Activated CD4-positive, alpha-beta memory T cell treated with anti-CD3 and anti-CD28 coated beads for 36 hours (primary cell): ENCODE results near the gene TMEM126B. TPM values are rescaled to one million over a fixed set of nuclear protein-coding genes. Genes with fewer than 3 reads are reported as not detected.
"Not testable (repeated sequence)": the region's sequence is repeated elsewhere in the genome, so short reads cannot be mapped to it uniquely, and the experiment has no call there.

Experiments used
- CTCF ChIA-PET: fragments of 350-600 bp; sonication (Branson Sonifier 250); formaldehyde crosslinking; loops from one replicate; lab custom pipeline; 2021; ENCODE audit warnings: antibody characterized with exemption, inconsistent platforms; lab: Charles Lee
- POLR2A ChIA-PET: fragments of 350-600 bp; sonication (Branson Sonifier 250); formaldehyde crosslinking; loops from one replicate; lab custom pipeline; 2021; ENCODE audit warnings: antibody characterized with exemption; lab: Charles Lee
- DNase-seq: peaks from one replicate; pipeline ENCODE4 v3.0.0-alpha.2; 2020
- H3K27ac Mint-ChIP-seq: one replicate; pipeline ENCODE4 v1.8.0; 2021; ENCODE audit warnings: mixed read lengths
- H3K27me3 Mint-ChIP-seq: one replicate; pipeline ENCODE4 v1.8.0; 2021; ENCODE audit warnings: mixed read lengths
- H3K36me3 Mint-ChIP-seq: one replicate; pipeline ENCODE4 v1.8.0; 2021; ENCODE audit warnings: mixed read lengths
- H3K4me1 Mint-ChIP-seq: one replicate; pipeline ENCODE4 v1.8.0; 2021; ENCODE audit warnings: low read depth, mixed read lengths
- H3K4me3 Mint-ChIP-seq: one replicate; pipeline ENCODE4 v1.8.0; 2021; ENCODE audit warnings: mild to moderate bottlenecking, mixed read lengths
- H3K9me3 Mint-ChIP-seq: one replicate; pipeline ENCODE4 v1.8.0; 2021; ENCODE audit warnings: mixed read lengths
- intact Hi-C: fragments of 100-400 bp; cut with micrococcal nuclease; formaldehyde crosslinking; loops from one replicate; pipeline ENCODE4 v1.15.1; 2023
- total RNA-seq, 2 experiments: library from RNA; stranded (reverse); gene quantifications; one replicate each; pipeline ENCODE4 v1.2.3, GENCODE V29; 2021

The TMEM126B gene
- total RNA-seq, 2 experiments from 2014 or later: 59.8 to 64.5 TPM

DNA sequence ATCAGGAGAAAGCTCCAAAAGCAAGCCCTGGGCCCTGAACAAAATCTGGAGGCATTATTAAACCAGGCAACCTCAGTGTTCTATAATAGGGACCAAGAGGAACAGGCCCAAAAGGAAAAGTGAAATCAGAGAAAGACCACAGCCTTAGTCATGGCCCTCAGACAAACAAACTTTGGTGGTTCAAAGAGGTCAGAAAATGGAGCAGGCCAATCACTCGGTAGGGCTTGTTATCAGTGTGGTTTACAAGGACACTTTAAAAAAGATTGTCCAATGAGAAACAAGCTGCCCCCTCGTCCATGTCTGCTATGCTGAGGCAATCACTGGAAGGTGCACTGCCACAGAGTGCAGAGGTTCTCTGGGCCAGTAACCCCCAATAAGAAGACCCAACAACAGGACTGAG, 19.1 kb upstream of the TMEM126B start:
- intact Hi-C loops: not testable (repeated sequence)

DNA sequence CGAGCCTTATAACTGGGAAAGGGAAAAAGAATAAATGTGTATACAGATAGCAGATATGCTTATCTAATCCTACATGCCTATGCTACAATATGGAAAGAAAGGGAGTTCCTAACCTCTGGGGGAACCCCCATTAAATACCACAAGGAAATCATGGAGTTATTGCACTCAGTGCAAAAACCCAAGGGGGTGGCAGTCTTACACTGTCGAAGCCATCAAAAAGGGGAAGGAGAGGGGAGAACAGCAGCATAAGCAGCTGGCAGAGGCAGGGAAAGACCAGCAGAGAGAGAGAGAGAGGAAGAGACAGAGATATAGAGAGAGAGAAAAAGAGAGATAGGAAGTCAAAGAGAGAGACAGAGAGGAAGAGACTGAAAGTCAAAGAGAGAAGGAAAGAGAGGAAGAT, 16.8 kb upstream of the TMEM126B start:
- H3K4me1 Mint-ChIP-seq, H3K27ac Mint-ChIP-seq, H3K9me3 Mint-ChIP-seq, H3K36me3 Mint-ChIP-seq, intact Hi-C loops, H3K27me3 Mint-ChIP-seq, DNase-seq, CTCF ChIA-PET, H3K4me3 Mint-ChIP-seq, POLR2A ChIA-PET: not testable (repeated sequence)

More for the DNA sequence above, 19.1 kb upstream of the TMEM126B start:
- POLR2A ChIA-PET, H3K27ac Mint-ChIP-seq, H3K9me3 Mint-ChIP-seq, CTCF ChIA-PET, H3K4me3 Mint-ChIP-seq, H3K4me1 Mint-ChIP-seq, DNase-seq, H3K27me3 Mint-ChIP-seq, H3K36me3 Mint-ChIP-seq: not testable (repeated sequence)

DNA sequence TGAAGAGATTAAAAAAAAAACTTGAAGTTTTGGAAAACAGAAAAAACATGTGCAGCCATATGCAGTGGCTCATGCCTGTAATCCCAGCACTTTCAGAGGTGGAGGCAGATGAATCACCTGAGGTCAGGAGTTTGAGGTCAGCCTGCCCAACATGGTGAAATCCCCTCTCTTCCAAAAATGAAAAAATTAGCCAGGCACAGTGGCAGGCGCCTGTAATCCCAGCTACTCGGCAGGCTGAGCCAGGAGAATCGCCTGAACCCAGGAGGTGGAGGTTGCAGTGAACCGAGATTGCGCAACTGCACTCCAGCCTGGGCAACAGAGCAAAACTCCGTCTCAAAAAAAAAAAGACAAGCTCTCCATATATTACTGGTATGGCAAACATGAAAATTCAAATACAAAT, 8.9 kb upstream of the TMEM126B start:
- intact Hi-C loops: no loop called here
- Mint-ChIP-seq H3K4me1 (peaks cover 15% of the 10 kb centered on the region), H3K27ac (no peak overlapping the region), H3K36me3 (no peaks in the 10 kb centered on the region), H3K27me3 (no peaks in the 10 kb centered on the region), H3K9me3 (no peaks in the 10 kb centered on the region), H3K4me3 (no peak overlapping the region)
- peak; percentile 52 for DNase-seq
- CTCF ChIA-PET: interaction anchor here (1.4 kb wide), 1 partner anchor 9 kb away, joined by 4 read pairs; the partner anchor contains the start of gene TMEM126B
- POLR2A ChIA-PET: interaction anchor here (1.1 kb wide), 1 partner anchor 9 kb away, joined by 3 read pairs; the partner anchor contains the start of gene TMEM126B

DNA sequence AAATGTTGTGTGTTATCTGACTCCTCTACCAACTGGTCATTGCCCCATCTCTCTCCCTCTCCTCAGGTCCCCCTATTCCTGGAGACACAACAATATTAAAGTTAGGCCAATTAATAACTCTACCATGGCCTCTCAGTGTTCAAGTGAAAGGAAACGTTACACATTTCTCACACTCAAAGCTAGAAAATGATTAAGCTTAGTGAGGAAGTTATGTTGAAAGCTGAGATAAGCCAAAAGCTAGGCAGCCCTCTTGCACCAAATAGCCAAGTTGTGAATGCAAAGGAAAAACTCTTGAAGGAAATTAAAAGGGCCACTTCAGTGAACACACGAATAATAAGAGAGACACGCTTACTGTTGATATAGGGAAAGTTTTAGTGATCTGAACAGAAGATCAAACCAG, 8.1 kb upstream of the TMEM126B start:
- Mint-ChIP-seq H3K9me3 (no peaks in the 10 kb centered on the region), H3K36me3 (no peaks in the 10 kb centered on the region), H3K4me3 (no peak overlapping the region), H3K27ac (no peak overlapping the region), H3K4me1 (peaks cover 18% of the 10 kb centered on the region), H3K27me3 (no peaks in the 10 kb centered on the region)
- CTCF ChIA-PET: interaction anchor here (1.4 kb wide), 1 partner anchor 8 kb away, joined by 4 read pairs; the partner anchor contains the start of gene TMEM126B
- intact Hi-C loops: no loop called here
- DNase-seq: no peak
- POLR2A ChIA-PET: interaction anchor here (1.1 kb wide), 1 partner anchor 8 kb away, joined by 3 read pairs; the partner anchor contains the start of gene TMEM126B

DNA sequence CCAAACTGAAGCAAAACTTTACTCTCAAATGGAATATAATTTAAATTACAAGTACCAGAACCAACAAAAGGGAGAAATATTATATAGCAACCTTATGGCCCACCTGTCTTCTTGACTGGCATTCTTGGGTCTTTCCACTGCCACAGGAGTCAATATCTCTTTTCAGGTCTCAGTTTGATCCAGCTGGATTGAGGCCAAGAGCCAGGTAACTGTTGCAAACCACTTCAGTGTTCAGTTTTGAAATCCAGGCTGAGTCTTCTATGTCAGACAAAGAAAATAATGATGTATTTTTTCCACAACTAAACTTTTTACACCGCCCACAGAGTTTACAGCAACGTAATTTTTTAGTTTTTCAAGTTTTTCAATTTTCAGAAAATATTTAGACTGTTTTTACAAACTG, 1.9 kb upstream of the TMEM126B start:
- Mint-ChIP-seq H3K9me3 (no peaks in the 10 kb centered on the region), H3K4me1 (peaks cover 38% of the 10 kb centered on the region), H3K4me3 (peak overlapping the region; percentile 100), H3K27me3 (no peaks in the 10 kb centered on the region), H3K36me3 (peaks cover 3% of the 10 kb centered on the region), H3K27ac (peak overlapping the region; percentile 40)
- intact Hi-C loops: no loop called here
- peak; percentile 30 for DNase-seq
- CTCF ChIA-PET: interaction anchor here (3.3 kb wide), 1 partner anchor 38 kb away, joined by 10 read pairs; the partner anchor contains the start of gene CREBZF
- POLR2A ChIA-PET: no interaction called here

DNA sequence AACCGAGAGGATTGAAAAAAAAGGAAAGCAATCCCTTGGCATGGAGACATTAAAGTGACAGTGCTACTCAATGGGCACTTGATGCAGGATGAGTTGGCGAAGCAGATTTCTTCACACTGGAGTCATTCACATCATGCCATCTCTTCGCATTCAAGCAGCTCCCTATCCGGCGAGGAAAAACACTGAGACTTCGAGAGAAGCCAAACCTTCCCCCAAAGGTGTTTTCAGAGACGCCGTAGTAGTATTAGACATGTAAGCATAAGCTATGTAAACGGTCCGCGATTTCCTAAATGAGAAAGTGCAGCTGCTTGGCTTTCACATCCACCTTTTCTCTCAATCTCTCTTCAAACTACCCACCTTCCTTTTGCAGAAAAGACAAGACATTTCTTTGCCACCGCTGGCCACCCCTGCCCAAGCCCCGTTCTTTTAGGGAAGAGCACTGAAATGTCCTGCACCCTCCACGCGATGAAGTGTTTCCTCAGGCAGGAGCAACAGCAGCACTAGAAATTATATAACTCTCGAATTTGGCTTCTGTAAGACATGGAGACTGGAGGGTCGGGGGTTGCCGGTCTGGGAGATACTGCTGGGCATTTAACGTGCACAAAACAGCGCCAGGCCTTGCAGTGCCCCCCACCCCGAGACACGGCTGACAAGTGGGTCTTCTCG, 928 bp upstream of the TMEM126B start, which contains the start of gene DLG2:
TSS of gene DLG2 (minus strand) at position 13 of the 666 bp plus-strand sequence.
- H3K36me3 Mint-ChIP-seq: peaks cover 7% of the 10 kb centered on the region
- POLR2A ChIA-PET: interaction anchor here (0.9 to 2.2 kb wide), 10 partner anchors 8 to 440 kb away, joined by 3 to 21 read pairs (median 4); partner anchors contain the start of genes CCDC83, CREBZF and TMEM126A
- intact Hi-C loops: no loop called here
- H3K27me3 Mint-ChIP-seq: no peaks in the 10 kb centered on the region
- H3K4me1 Mint-ChIP-seq: peaks cover 38% of the 10 kb centered on the region
- CTCF ChIA-PET: interaction anchor here (1.9 to 3.3 kb wide), 2 partner anchors 20 to 37 kb away, joined by 8 to 10 read pairs; partner anchors contain the start of genes CREBZF and TMEM126A
- DNase-seq: peak; percentile 26
- peak within 1 kb of the TSS; percentile 100 for H3K4me3 Mint-ChIP-seq
- H3K9me3 Mint-ChIP-seq: no peaks in the 10 kb centered on the region
- peak within 1 kb of the TSS; percentile 99 for H3K27ac Mint-ChIP-seq

DNA sequence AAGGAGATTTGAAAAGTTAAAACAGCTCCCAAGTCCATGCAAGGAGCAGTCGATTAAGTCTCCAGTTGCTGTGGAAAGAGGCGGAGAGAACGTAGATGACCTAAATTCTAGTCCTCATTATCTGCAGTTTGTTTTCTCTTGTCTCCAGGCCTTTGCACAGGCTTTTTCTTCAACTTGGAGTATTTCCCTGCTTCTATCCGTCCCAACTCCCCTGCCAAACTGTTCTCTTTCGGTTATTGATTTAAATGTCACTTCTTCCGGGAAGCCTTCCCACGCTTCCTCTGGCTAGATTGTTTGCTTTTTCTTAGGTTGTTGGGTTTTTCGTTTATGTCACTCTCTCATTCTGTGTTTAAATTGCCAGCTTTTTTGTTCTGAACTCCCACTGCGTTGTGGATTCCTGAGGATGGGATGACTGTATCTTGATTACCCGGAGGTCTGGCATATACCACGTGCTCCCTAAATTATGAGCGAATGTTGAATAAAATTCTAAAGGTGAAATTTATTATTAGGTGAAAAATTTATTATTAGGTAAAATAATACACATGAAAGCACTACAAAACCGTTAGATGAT, 463 bp downstream of the TMEM126B start:
- H3K27me3 Mint-ChIP-seq: no peaks in the 10 kb centered on the region
- peak overlapping the region; percentile 99 for H3K27ac Mint-ChIP-seq
- intact Hi-C loops: loop anchor here (1.0 to 2.0 kb wide), 7 partner anchors 18 to 674 kb away; partner anchors contain the start of genes CREBZF, HIKESHI and TMEM126A
- peaks cover 38% of the 10 kb centered on the region for H3K4me1 Mint-ChIP-seq
- peak; percentile 49 for DNase-seq
- no peaks in the 10 kb centered on the region for H3K9me3 Mint-ChIP-seq
- H3K4me3 Mint-ChIP-seq: peak overlapping the region; percentile 100
- ChIA-PET CTCF (interaction anchor here (1.0 to 3.3 kb wide), 4 partner anchors 9 to 35 kb away, joined by 4 to 10 read pairs (median 6); partner anchors contain the start of genes CREBZF and TMEM126A), POLR2A (interaction anchor here (0.9 to 2.2 kb wide), 10 partner anchors 8 to 226 kb away, joined by 3 to 21 read pairs (median 4); partner anchors contain the start of genes CCDC83, CREBZF and TMEM126A)
- H3K36me3 Mint-ChIP-seq: peaks cover 13% of the 10 kb centered on the region

DNA sequence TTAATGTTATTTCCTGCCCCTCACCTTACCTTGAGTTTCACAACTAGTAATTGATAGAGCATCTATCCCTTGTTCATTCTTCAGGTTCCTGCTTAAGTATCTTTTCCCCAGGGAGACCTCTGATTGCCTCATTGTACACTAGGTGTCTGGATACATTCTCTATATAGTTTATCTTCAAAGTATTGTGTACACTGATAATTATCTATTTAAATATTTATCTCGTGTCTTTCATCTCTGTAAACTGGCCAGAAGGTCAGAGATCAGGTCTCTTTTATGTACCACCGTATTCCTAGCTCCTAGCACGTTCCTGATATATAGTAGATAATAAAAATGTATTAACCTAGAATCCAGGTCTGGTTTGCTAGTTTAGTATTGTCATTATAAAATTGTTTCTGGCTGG, 6.4 kb downstream of the TMEM126B start:
- DNase-seq: no peak
- CTCF ChIA-PET: no interaction called here
- Mint-ChIP-seq H3K27ac (no peak overlapping the region), H3K4me3 (no peak overlapping the region), H3K9me3 (no peaks in the 10 kb centered on the region), H3K4me1 (peaks cover 11% of the 10 kb centered on the region), H3K36me3 (peaks cover 33% of the 10 kb centered on the region), H3K27me3 (no peaks in the 10 kb centered on the region)
- POLR2A ChIA-PET: no interaction called here
- intact Hi-C loops: no loop called here

DNA sequence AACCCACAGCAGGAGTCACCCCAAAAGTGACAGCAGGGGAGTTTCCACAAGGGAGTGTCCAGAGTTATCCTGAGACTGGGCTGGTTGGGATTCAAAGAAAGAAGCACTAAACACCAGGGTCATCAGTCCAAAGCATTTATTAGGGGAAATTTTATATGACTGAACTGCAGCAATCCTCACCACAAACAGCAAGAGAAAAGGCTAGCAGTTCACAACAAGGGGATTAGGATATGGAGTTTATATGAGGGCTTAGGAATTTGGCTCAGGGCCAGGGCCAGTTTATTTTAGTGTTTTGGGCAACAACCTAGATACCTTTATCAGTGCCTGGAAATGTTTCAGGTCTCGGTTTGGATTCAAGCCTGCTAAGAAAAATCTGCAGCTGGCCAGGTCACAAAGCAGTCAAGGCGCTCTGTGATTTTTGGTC, 14.8 kb downstream of the TMEM126B start:
- ChIA-PET POLR2A (no interaction called here), CTCF (no interaction called here)
- intact Hi-C loops: no loop called here
- peaks cover 6% of the 10 kb centered on the region for H3K36me3 Mint-ChIP-seq
- no peaks in the 10 kb centered on the region for H3K9me3 Mint-ChIP-seq
- no peak overlapping the region for H3K4me3 Mint-ChIP-seq
- no peak for DNase-seq
- H3K27me3 Mint-ChIP-seq: peaks cover 11% of the 10 kb centered on the region
- peaks cover 6% of the 10 kb centered on the region for H3K4me1 Mint-ChIP-seq
- no peak overlapping the region for H3K27ac Mint-ChIP-seq

DNA sequence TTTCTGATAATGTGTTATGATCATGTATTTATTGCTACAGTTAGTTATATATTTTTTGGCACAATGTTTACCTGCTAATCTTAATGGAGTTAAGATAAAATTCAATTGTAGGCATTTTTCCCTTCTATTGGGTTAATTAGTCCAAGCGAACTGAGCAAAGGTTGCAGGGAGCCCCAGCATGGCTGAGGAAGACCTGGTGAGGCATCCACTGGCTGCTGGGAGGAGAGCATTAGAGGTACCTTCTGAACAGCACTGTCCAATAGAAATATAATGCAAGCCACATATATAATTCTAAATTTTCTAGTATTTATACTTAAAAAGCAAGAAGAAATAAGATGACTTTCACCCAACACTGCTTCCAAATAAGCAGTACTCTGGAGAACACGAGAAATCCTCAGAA, 18.7 kb downstream of the TMEM126B start:
- Mint-ChIP-seq H3K9me3 (no peaks in the 10 kb centered on the region), H3K27me3 (peaks cover 11% of the 10 kb centered on the region), H3K36me3 (peaks cover 2% of the 10 kb centered on the region), H3K27ac (peak overlapping the region; percentile 86), H3K4me1 (peaks cover 23% of the 10 kb centered on the region), H3K4me3 (peak overlapping the region; percentile 94)
- DNase-seq: no peak
- intact Hi-C loops: loop anchor here (1.0 kb wide), 3 partner anchors 8 to 598 kb away; partner anchors contain the start of gene TMEM126B
- POLR2A ChIA-PET: interaction anchor here (0.9 to 3.9 kb wide), 9 partner anchors 9 to 180 kb away, joined by 3 to 38 read pairs (median 4); partner anchors contain the start of genes CREBZF, DLG2 and TMEM126B
- CTCF ChIA-PET: interaction anchor here (0.7 to 1.7 kb wide), 8 partner anchors 11 to 208 kb away, joined by 3 to 13 read pairs (median 4); partner anchors contain the start of genes CCDC83, CREBZF, DLG2 and TMEM126B

DNA sequence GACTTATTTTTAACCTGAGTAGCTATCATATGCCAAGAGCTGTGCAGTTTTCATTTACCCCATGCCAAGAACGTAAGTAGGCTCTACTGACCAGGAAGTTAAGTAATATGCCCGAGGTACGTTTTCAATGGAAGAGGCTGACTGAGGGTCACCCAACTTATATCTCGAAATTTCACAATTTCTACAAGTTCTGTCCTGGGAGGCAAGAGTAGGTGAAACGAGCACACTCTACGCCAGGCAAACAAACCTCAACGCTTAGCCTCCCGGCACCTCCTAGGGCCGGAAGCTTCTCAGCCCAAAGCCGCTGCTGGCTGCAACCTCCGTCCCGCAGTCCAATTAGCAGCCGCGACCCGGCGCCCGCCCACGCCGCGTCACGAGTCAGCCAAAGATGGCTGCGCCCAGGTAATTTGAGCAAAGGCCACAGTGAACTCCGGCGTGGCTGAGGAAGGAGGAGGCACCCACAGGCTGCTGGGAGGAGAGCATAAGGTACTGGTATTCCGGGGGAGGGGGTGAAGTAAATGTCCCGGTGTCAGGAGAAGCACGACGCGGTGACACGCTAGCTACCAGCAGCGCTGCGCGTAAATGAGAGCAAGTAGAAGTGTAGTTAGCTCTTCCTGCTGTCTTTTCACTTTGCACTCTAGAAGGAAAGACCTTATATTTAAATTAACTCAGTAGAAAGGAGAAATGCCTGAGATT, 19.4 kb downstream of the TMEM126B start, which contains the start of gene TMEM126A:
TSS of gene TMEM126A (plus strand) at position 364 of the 696 bp plus-strand sequence. CDS start 2,289 bp downstream, outside the sequence.
- peak within 1 kb of the TSS; percentile 86 for H3K27ac Mint-ChIP-seq
- DNase-seq: peak; percentile 96
- peaks cover 11% of the 10 kb centered on the region for H3K27me3 Mint-ChIP-seq
- ChIA-PET CTCF (interaction anchor here (0.7 to 1.7 kb wide), 9 partner anchors 11 to 207 kb away, joined by 3 to 13 read pairs (median 4); partner anchors contain the start of genes CCDC83, CREBZF, DLG2 and TMEM126B), POLR2A (interaction anchor here (0.6 to 3.9 kb wide), 10 partner anchors 9 to 180 kb away, joined by 3 to 38 read pairs (median 4); partner anchors contain the start of genes CREBZF, DLG2 and TMEM126B)
- H3K36me3 Mint-ChIP-seq: peaks cover 5% of the 10 kb centered on the region
- peak within 1 kb of the TSS; percentile 94 for H3K4me3 Mint-ChIP-seq
- peaks cover 26% of the 10 kb centered on the region for H3K4me1 Mint-ChIP-seq
- intact Hi-C loops: loop anchor here (1.0 kb wide), 4 partner anchors 8 to 598 kb away; partner anchors contain the start of genes CREBZF and TMEM126B
- H3K9me3 Mint-ChIP-seq: no peaks in the 10 kb centered on the region
